ENCODE measurements around the gene STK26. TPM values are rescaled to one million over a fixed set of nuclear protein-coding genes. Genes with fewer than 3 reads are reported as not detected.

The STK26 gene
- polyA plus RNA-seq, 1 donor from 2014 or later = 8.8 TPM

DNA sequence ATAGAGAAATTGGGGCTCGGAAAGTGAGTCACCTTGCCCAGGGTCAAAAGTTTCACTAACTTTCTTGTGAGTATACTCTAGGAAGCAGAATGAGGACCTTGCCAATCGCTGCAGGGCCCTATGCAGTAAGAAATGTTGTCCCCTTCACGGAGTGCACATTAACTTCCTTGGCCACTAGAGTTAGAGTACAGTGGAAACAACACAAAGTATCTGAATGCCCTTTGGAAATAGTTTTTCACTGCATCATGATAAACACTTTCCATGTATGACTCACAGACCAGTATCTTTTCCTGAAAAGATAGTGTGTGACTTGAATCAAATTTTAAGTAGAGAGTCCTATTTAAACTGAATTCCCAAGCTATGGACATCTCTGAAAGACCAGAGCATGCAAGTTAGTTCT lies 45.5 kb upstream of the STK26 start:
- TF ChIP-seq POLR2AphosphoS5 (IDR thresholded peaks at IDR 0.05) (no peak), RAD21 (conservative IDR thresholded peaks at IDR 0.05) (no peak), MXI1 (conservative IDR thresholded peaks at IDR 0.05; ENCODE audit: poor library complexity, severe bottlenecking) (no peak), REST (IDR thresholded peaks at IDR 0.05; ENCODE audit: borderline replicate concordance) (no peak), CTCF (IDR thresholded peaks at IDR 0.05; ENCODE audit: poor library complexity, severe bottlenecking) (no peak)

DNA sequence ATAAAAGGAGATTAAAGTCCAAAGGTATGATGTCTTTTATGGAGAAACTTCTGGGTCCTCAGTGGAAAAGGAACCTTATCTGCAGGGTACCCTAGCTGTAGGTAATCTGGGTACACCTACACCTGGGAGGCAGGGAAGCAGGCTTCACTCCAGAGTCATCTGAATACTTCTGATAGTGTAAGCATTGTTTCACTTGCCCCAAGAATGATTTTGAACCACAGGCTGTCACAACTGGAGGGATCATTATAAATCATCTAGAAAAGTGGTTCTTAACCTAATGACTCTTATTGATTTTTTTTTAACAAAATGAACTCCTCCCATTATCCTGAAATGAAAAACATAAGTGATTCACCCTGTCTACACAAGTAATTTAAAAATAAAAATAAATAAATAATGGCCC lies 44.0 kb upstream of the STK26 start:
- no peak overlapping the region for H2AFZ ChIP-seq (ENCODE audit: low read depth, low read length)
- no peaks in the 10 kb centered on the region for H3K27me3 ChIP-seq (ENCODE audit: insufficient read depth, low read depth, low read length)
- TF ChIP-seq EP300 (conservative IDR thresholded peaks at IDR 0.05; ENCODE audit: poor library complexity, severe bottlenecking) = no peak
- no peak for TF ChIP-seq RAD21 (conservative IDR thresholded peaks at IDR 0.05)
- TF ChIP-seq TAF1 (IDR thresholded peaks at IDR 0.05; ENCODE audit: low read depth) = no peak
- H3K9me3 ChIP-seq (ENCODE audit: low read length) = no peaks in the 10 kb centered on the region
- no peaks in the 10 kb centered on the region for H3F3A ChIP-seq (ENCODE audit: insufficient read depth, low read length, poor library complexity, severe bottlenecking)
- no peaks in the 10 kb centered on the region for H3K9me2 ChIP-seq (ENCODE audit: insufficient read depth, low read length)
- H4K20me1 ChIP-seq (ENCODE audit: insufficient read depth) = no peaks in the 10 kb centered on the region
- H3K9ac ChIP-seq (ENCODE audit: low read length) = no peak overlapping the region
- H3K27ac ChIP-seq (ENCODE audit: low read length) = no peak overlapping the region
- H3K79me2 ChIP-seq (replicated peaks; ENCODE audit: insufficient read depth, low read length) = no peaks in the 10 kb centered on the region
- no peak overlapping the region for H3K4me3 ChIP-seq (ENCODE audit: low read length)
- no peak overlapping the region for H3K4me2 ChIP-seq (ENCODE audit: low read length)
- H3K36me3 ChIP-seq (ENCODE audit: insufficient read depth, low read length) = no peaks in the 10 kb centered on the region

More for the DNA sequence above, 45.5 kb upstream of the STK26 start:
- H2AFZ ChIP-seq (ENCODE audit: low read depth, low read length) = no peak overlapping the region
- no peaks in the 10 kb centered on the region for H3K27me3 ChIP-seq (ENCODE audit: insufficient read depth, low read depth, low read length)
- no peak overlapping the region for H3K27ac ChIP-seq (ENCODE audit: low read length)
- H3F3A ChIP-seq (ENCODE audit: insufficient read depth, low read length, poor library complexity, severe bottlenecking) = no peaks in the 10 kb centered on the region
- no peak overlapping the region for H3K4me3 ChIP-seq (ENCODE audit: low read length)
- no peaks in the 10 kb centered on the region for H4K20me1 ChIP-seq (ENCODE audit: insufficient read depth)
- H3K79me2 ChIP-seq (replicated peaks; ENCODE audit: insufficient read depth, low read length) = no peaks in the 10 kb centered on the region
- no peak overlapping the region for H3K9ac ChIP-seq (ENCODE audit: low read length)
- no peak overlapping the region for H3K4me2 ChIP-seq (ENCODE audit: low read length)
- no peaks in the 10 kb centered on the region for H3K9me3 ChIP-seq (ENCODE audit: low read length)
- no peaks in the 10 kb centered on the region for H3K9me2 ChIP-seq (ENCODE audit: insufficient read depth, low read length)
- no peaks in the 10 kb centered on the region for H3K36me3 ChIP-seq (ENCODE audit: insufficient read depth, low read length)

- Histone ChIP-seq H3K4me2 (ENCODE audit: low read length) (no peak overlapping the region), H3F3A (ENCODE audit: insufficient read depth, low read length, poor library complexity, severe bottlenecking) (no peaks in the 10 kb centered on the region), H3K27ac (ENCODE audit: low read length) (no peak overlapping the region), H4K20me1 (ENCODE audit: insufficient read depth) (no peaks in the 10 kb centered on the region), H3K36me3 (ENCODE audit: insufficient read depth, low read length) (no peaks in the 10 kb centered on the region), H3K79me2 (replicated peaks; ENCODE audit: insufficient read depth, low read length) (no peaks in the 10 kb centered on the region), H3K9me3 (ENCODE audit: low read length) (no peaks in the 10 kb centered on the region), H2AFZ (ENCODE audit: low read depth, low read length) (no peak overlapping the region), H3K4me3 (ENCODE audit: low read length) (no peak overlapping the region), H3K27me3 (ENCODE audit: insufficient read depth, low read depth, low read length) (no peaks in the 10 kb centered on the region), H3K9ac (ENCODE audit: low read length) (no peak overlapping the region), H3K9me2 (ENCODE audit: insufficient read depth, low read length) (no peaks in the 10 kb centered on the region)
- TF ChIP-seq SMC3 (conservative IDR thresholded peaks at IDR 0.05; ENCODE audit: poor library complexity) = no peak
- TF ChIP-seq CTCF (IDR thresholded peaks at IDR 0.05; ENCODE audit: poor library complexity, severe bottlenecking) = no peak
- TF ChIP-seq MXI1 (conservative IDR thresholded peaks at IDR 0.05; ENCODE audit: poor library complexity, severe bottlenecking) = no peak
- TF ChIP-seq EP300 (conservative IDR thresholded peaks at IDR 0.05; ENCODE audit: poor library complexity, severe bottlenecking) = no peak
- no peak for TF ChIP-seq EZH2 (IDR thresholded peaks at IDR 0.05; ENCODE audit: borderline replicate concordance, insufficient read depth, low read length, poor library complexity, severe bottlenecking)
- TF ChIP-seq POLR2AphosphoS5 (IDR thresholded peaks at IDR 0.05) = no peak
- no peak for TF ChIP-seq TAF1 (IDR thresholded peaks at IDR 0.05; ENCODE audit: low read depth)
- no peak for TF ChIP-seq REST (IDR thresholded peaks at IDR 0.05; ENCODE audit: borderline replicate concordance)
- no peak for TF ChIP-seq RAD21 (conservative IDR thresholded peaks at IDR 0.05)
These were observed 37.5 kb upstream of the STK26 start for GRCh38 chrX:131985526-131986049.
